Natural killer cell treated with Interleukin-12 subunit alpha and Interleukin-12 subunit beta and Interleukin-15 and Interleukin-18, amount 100 ng/mL, for 72 hours (primary cell): Measurements from ENCODE around the gene CRYBG1. TPM values are rescaled to one million over a fixed set of nuclear protein-coding genes. Genes with fewer than 3 reads are reported as not detected.
"Not testable (repeated sequence)": the region's sequence is repeated elsewhere in the genome, so short reads cannot be mapped to it uniquely, and the experiment has no call there.

Experiments used
- ATAC-seq, 2 donors: fragments of 150-1000 bp; cut with Tn5 transposase in 1 of 2; sonication (Bioruptor Pico), chemical (Tn5 transposase) in 1 of 2; 2 replicates each; pipeline ENCODE4 v1.10.0; 2021
- DNase-seq: peaks from one replicate; pipeline ENCODE4 v3.0.0; 2022; ENCODE audit warnings: low spot score
- H3K27ac Mint-ChIP-seq, 2 donors: 1 replicate in 1 of 2; 2 replicates in 1 of 2; pipeline ENCODE4 v1.8.0; 2022; ENCODE audit warnings: mixed read lengths in 2 of 2, mild to moderate bottlenecking in 1 of 2, moderate library complexity in 1 of 2
- H3K27me3 Mint-ChIP-seq, 2 donors: 1 replicate in 1 of 2; 2 replicates in 1 of 2; pipeline ENCODE4 v1.8.0; 2022; ENCODE audit warnings: mixed read lengths in 2 of 2
- H3K36me3 Mint-ChIP-seq: one replicate; pipeline ENCODE4 v1.8.0; 2022; ENCODE audit warnings: mixed read lengths
- H3K4me1 Mint-ChIP-seq, 2 donors: 1 replicate in 1 of 2; 2 replicates in 1 of 2; pipeline ENCODE4 v1.8.0; 2022; ENCODE audit warnings: low read depth in 2 of 2, mixed read lengths in 2 of 2, mild to moderate bottlenecking in 1 of 2
- H3K4me3 Mint-ChIP-seq: one replicate; pipeline ENCODE4 v1.8.0; 2022; ENCODE audit warnings: mixed read lengths
- H3K9me3 Mint-ChIP-seq: 2 replicates; pipeline ENCODE4 v1.8.0; 2022; ENCODE audit warnings: mixed read lengths
- total RNA-seq, 2 donors: library from RNA; stranded (reverse); gene quantifications; one replicate each; pipeline ENCODE4 v1.2.3, GENCODE V29; 2022

The CRYBG1 gene
- total RNA-seq, 2 donors from 2014 or later = 5.8 to 17.0 TPM

DNA sequence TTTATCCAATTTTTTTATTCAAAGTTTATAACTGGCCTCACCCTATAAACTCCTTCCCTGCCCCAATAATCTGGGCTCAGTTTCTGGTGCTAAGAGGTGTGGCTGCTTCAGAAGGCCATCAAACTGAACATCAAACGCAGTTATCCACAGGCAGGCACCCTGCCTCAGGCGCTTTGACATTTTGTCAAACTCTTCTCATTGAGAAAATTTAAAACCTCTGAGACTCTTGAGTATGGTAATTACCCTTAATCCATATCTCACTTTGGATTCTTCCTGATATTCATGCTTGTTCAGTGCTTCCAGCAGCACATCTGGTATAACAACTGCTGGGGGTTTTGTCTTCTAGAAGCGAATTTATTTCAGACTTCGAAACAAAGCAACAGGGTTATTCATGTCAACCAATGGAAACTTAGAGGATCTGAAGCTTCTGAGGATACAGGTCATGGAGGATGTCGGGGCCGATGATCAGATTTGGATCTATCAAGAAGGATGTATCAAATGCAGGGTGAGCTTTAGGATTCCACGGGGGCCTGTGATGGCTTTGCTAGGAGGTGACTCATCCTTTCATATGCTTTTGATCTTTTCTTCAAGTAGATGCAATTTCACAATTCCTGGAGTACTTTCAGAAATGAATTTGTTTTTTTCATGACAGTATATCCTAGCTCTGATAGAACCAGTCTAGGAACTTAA, 200.6 kb downstream of the CRYBG1 start:
- Mint-ChIP-seq H3K36me3 (peaks cover 5% of the 10 kb centered on the region), H3K9me3 (no peaks in the 10 kb centered on the region), H3K4me1 (peaks cover 0 to 7% of the 10 kb centered on the region in 2 donors), H3K27me3 (no peaks in the 10 kb centered on the region), H3K4me3 (no peak overlapping the region), H3K27ac (no peak overlapping the region)
- ATAC-seq (no peak), DNase-seq (no peak)

DNA sequence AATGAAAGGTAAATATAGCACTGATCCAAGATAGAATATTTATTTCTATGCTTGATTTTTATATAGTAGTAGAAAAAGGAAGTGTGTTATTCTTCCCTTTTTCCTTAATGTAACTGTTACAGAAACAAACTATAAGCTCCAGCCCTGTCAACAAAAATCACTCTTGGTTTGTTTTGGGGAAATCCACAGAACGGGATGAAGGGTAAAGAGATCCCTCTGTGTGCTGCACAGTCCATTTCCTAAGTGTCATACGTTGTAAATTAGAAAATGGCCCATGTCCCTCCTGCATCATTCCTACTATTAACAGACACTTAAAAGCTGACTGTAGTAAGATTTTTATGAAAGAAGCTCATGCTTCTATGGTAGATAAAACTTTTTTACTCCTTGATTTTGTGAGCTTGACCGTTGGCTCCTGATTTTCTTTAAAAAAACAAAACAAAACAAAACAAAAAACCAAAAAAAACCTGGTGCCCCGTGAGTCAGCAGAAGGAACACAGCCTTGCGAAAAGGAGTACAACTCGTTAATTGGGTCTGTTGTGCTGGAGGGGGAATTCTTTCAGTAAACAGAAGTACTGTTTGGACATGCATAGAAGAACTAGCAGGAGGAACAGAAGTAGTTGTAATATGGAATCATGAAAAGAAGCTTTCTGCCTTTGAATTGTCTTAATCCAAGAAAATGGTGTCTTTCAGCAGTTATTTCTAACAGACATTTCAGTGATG, 201.3 kb downstream of the CRYBG1 start:
- Mint-ChIP-seq H3K27ac (no peak overlapping the region), H3K9me3 (no peaks in the 10 kb centered on the region), H3K27me3 (no peaks in the 10 kb centered on the region), H3K36me3 (peaks cover 5% of the 10 kb centered on the region), H3K4me3 (no peak overlapping the region), H3K4me1 (peaks cover 0 to 7% of the 10 kb centered on the region in 2 donors)
- no peak for ATAC-seq
- no peak for DNase-seq

DNA sequence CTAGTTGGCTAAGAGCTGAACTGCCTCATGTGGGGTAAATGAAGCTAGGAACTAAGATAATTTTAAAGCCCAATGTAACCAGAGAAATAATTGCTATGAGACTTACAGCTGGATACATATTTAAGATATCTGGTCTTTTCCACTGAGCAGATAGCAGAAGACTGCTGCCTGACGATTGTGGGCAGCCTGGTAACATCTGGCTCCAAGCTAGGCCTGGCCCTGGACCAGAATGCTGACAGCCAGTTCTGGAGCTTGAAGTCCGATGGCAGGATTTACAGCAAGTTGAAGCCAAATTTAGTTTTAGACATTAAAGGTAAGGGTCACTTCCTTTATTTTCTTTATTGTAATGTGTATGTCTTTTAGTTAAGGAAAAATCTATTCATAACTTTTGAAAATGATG, 203.1 kb downstream of the CRYBG1 start:
- ATAC-seq = no peak
- no peak for DNase-seq
- Mint-ChIP-seq H3K4me3 (no peak overlapping the region), H3K4me1 (peaks cover 0 to 7% of the 10 kb centered on the region in 2 donors), H3K27ac (peak overlapping the region in 1 of 2 donors; percentile 13), H3K36me3 (peaks cover 5% of the 10 kb centered on the region), H3K9me3 (no peaks in the 10 kb centered on the region), H3K27me3 (no peaks in the 10 kb centered on the region)

DNA sequence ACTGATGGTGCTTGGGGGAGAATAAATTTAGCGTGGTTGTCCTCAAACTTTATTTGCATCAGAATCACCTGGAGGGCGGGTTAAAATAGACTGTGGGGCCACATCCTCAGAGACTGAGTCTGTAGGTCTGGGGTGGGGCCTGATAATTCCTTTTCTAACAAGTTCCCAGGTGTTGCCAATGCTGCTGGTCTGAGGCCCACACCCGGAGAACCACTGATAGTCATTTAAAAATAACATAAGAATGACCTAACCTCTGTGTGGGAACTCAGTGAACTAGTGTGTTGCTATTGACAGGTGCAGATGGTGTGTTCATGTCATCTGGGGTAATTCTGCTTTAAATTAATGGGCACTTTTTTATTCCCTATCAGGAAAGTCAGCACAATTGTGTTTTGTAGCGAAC, 204.0 kb downstream of the CRYBG1 start:
- no peaks in the 10 kb centered on the region for H3K27me3 Mint-ChIP-seq
- no peak overlapping the region for H3K4me3 Mint-ChIP-seq
- DNase-seq (no peak), ATAC-seq (no peak)
- H3K9me3 Mint-ChIP-seq = no peaks in the 10 kb centered on the region
- peak overlapping the region in 1 of 2 donors; percentile 13 for H3K27ac Mint-ChIP-seq
- H3K36me3 Mint-ChIP-seq = peaks cover 5% of the 10 kb centered on the region
- peaks cover 0 to 7% of the 10 kb centered on the region in 2 donors for H3K4me1 Mint-ChIP-seq

DNA sequence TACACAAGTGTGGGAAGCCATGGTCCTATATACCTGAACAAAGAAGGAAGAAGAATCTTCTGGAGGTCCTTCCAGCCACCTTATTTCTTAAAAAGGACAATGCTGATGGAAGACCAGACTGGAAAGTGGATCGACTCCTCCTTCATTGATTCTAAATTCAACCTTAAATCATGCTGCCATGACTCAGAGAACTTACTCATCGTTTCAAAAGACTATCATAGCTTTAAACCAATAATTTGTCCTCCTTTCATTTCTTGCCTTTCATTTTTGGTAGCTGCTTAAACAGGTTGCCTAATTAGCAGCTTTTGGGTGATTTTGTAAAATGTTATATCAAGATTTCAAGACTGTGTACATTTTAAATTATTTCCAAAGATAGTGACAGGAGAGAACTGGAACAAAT, 208.0 kb downstream of the CRYBG1 start:
- no peak for ATAC-seq
- H3K4me3 Mint-ChIP-seq = no peak overlapping the region

DNA sequence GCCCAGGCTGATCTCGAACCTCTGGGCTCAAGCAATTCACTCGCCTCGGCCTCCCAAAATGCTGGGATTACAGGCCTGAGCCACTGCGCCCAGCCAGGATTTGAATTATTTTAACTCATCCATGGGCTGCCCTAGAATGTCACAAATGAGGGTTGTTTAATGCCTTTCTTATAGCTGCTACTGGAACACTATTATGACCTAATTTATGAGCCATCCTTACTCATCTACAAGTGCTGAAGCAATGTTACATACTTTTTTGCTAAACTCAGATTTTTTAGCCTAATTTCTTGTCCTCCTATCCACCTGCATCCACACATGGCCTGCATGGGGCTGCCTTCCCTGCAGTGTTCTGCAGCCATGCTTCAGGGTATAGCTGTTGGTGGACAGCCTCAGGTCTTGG, 208.9 kb downstream of the CRYBG1 start:
- Mint-ChIP-seq H3K36me3 (no peaks in the 10 kb centered on the region), H3K27ac (no peak overlapping the region), H3K27me3 (no peaks in the 10 kb centered on the region), H3K4me1 (peaks cover 0 to 2% of the 10 kb centered on the region in 2 donors), H3K4me3 (no peak overlapping the region), H3K9me3 (no peaks in the 10 kb centered on the region)
- DNase-seq (no peak), ATAC-seq (no peak)

More for the DNA sequence above, 208.0 kb downstream of the CRYBG1 start:
- Mint-ChIP-seq H3K27me3 (no peaks in the 10 kb centered on the region), H3K36me3 (peaks cover 5% of the 10 kb centered on the region), H3K9me3 (no peaks in the 10 kb centered on the region), H3K4me1 (peaks cover 0 to 2% of the 10 kb centered on the region in 2 donors), H3K27ac (peak overlapping the region in 1 of 2 donors; percentile 6)
- no peak for DNase-seq

DNA sequence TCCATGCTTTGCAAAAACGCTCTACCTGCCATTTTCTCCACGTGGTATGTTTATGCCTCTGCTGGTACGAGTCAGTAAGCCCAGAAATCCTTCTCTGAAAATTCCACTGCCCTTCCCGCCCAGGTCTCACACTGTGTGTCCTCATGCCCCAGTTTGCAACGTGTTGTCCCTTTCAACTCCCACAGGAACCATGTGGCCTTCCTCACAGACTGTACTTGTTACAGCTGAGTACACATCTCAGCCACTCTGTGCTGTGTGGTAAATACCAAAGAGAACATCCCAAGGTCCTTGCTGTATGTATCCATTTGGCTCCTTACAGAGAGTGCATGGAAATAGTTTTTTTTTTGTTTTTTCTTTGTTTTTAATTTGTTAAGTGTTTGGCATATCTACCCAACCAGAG, 211.9 kb downstream of the CRYBG1 start:
- H3K27ac Mint-ChIP-seq = no peak overlapping the region
- H3K4me1 Mint-ChIP-seq = peaks cover 0 to 2% of the 10 kb centered on the region in 2 donors
- H3K27me3 Mint-ChIP-seq = no peaks in the 10 kb centered on the region
- H3K9me3 Mint-ChIP-seq = no peaks in the 10 kb centered on the region
- no peak for DNase-seq
- H3K4me3 Mint-ChIP-seq = no peak overlapping the region
- no peaks in the 10 kb centered on the region for H3K36me3 Mint-ChIP-seq
- no peak for ATAC-seq

DNA sequence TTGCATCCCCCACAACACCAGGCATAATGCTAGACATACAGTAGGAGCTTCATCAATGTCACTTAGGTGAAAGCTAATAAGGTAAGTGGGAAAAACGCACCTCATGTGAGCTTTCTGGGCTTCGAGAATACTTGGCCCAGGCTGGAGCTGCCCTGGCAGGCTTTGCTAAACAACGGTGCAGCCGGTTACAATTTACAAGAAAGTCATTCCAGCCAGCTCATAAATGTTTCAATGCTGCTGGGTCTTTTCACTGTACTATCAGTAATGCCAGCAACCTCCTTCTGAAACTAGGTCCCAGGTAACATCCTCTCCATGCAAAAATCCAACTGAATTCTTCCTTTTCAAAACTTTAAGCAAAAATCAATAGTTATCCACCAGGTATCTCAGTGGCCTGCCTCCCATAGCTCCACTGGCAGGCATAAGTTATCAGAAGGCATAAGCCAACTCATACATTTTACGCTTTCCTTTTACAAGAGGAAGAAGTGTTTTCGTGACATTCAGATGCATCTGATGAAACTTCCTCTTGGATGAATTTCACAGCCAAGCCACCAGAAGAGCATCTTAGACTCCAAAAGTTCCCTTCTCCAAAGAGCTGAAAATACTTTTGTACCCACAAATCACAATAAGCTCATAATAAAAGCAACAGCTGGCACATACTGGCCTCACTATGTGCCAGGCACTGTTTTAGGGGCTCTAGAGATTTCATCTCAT, 212.5 kb downstream of the CRYBG1 start:
- Mint-ChIP-seq H3K4me1 (peaks cover 0 to 2% of the 10 kb centered on the region in 2 donors), H3K9me3 (no peaks in the 10 kb centered on the region), H3K4me3 (no peak overlapping the region), H3K36me3 (no peaks in the 10 kb centered on the region), H3K27me3 (no peaks in the 10 kb centered on the region), H3K27ac (no peak overlapping the region)
- ATAC-seq (no peak), DNase-seq (no peak)

DNA sequence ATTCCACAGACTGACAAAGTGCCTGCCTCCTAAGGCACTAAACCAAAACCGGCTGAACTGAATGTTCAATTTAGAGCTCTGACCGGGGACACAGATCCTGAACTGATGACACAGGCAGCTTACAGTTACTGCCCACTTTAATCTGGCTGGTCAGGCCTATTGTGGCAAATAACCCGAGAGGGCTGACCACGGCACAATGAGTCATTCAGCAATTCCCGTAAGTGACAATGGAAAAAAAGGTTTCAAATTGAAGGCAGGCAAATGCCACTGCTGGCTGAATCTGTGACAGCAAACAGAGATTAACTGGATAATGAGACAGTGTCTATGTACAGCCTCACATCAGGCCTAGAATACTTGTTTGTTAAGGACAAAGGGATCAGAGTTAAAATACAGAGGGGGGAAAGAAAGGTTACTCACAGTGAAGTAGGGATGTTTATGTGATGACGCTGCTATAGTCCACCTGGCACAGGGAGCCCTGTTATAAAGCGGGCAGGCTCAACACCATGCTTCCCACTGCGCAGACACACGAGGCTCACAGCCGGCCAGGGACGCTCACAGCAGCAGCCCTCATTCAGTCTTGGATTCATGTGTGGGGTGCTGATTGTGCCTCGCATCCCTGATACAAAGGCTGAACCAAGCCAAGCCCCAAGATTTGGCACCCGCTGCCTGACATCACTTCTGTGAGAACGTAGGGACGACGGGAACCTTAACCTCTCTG, 214.4 kb downstream of the CRYBG1 start:
- no peak for ATAC-seq

DNA sequence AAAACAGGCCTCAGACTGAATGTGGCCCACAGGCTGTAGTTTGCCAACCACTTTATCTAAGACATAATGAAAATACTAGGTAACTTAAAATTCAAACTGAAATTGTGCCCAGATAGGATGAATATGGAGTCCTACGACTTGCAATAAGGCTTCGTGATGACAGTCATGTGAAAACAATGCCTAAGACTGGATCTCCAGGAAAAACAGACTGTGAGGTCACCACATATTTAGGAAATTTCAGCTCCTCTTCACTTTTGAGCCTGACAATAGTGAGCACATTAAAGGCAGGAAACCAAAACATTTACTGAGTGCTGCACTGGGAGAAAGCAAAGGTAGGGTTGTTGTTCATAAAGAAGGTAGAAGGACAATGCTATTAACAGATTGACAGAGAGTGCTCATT, 218.8 kb downstream of the CRYBG1 start:
- no peak overlapping the region for H3K4me3 Mint-ChIP-seq
- no peak overlapping the region for H3K27ac Mint-ChIP-seq
- no peak for DNase-seq
- no peaks in the 10 kb centered on the region for H3K4me1 Mint-ChIP-seq
- H3K9me3 Mint-ChIP-seq = no peaks in the 10 kb centered on the region
- H3K36me3 Mint-ChIP-seq = peaks cover 8% of the 10 kb centered on the region
- no peaks in the 10 kb centered on the region for H3K27me3 Mint-ChIP-seq
- no peak for ATAC-seq

More for the DNA sequence above, 214.4 kb downstream of the CRYBG1 start:
- no peaks in the 10 kb centered on the region for H3K27me3 Mint-ChIP-seq
- H3K27ac Mint-ChIP-seq = no peak overlapping the region
- H3K4me1 Mint-ChIP-seq = peaks cover 0 to 2% of the 10 kb centered on the region in 2 donors
- DNase-seq = no peak
- no peaks in the 10 kb centered on the region for H3K9me3 Mint-ChIP-seq
- no peak overlapping the region for H3K4me3 Mint-ChIP-seq
- no peaks in the 10 kb centered on the region for H3K36me3 Mint-ChIP-seq

DNA sequence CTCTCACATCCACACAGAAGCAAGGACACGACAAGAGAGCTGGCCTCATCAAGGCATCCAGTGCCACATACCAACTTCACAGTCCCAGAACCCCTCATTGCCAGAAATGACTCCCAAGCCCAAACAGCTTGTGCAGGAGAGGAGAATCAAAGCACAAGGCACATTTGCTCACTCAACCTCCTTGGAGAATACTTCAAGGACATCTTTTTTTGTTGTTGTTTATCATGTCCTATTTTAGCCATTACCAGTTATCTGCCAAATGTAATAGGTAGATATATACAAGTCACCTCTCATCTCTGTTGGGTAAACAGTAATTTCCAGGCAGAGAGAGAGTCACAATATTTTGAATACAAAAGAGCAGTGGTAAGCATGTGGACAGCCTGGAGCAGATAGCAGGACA, 221.0 kb downstream of the CRYBG1 start:
- no peak for ATAC-seq

DNA sequence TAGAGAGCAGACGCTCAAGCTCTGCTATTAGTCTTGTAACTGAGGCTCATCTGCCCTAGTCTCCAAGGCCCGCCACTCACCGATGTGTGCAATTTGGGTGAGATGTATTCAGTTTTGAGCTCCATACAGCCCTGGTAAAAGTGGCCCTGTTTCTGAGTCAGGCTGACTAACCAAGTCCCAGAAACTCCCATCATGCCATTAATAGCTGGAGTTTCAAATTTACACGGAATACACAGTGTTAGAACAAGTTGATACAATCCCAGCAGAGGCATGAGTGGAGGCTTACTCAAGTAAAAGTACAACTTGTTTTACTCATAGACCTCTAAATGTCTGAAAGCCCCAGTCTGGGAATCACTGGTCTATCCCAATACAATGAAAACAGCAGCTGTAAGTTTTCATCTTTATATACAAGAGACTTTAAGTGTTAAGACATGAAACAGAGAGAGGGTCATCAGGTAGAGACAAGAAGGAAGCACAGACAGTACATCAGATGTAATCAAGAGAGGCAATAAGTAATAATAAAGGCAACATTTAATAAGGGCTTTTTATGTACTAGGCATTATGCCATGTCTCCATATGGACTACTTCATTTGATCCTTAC, 226.4 kb downstream of the CRYBG1 start:
- Mint-ChIP-seq H3K4me1 (no peaks in the 10 kb centered on the region), H3K27ac (no peak overlapping the region)
- no peak for ATAC-seq

More for the DNA sequence above, 221.0 kb downstream of the CRYBG1 start:
- Mint-ChIP-seq H3K36me3 (peaks cover 8% of the 10 kb centered on the region), H3K27ac (no peak overlapping the region), H3K4me3 (no peak overlapping the region), H3K27me3 (no peaks in the 10 kb centered on the region), H3K4me1 (no peaks in the 10 kb centered on the region), H3K9me3 (no peaks in the 10 kb centered on the region)
- no peak for DNase-seq

DNA sequence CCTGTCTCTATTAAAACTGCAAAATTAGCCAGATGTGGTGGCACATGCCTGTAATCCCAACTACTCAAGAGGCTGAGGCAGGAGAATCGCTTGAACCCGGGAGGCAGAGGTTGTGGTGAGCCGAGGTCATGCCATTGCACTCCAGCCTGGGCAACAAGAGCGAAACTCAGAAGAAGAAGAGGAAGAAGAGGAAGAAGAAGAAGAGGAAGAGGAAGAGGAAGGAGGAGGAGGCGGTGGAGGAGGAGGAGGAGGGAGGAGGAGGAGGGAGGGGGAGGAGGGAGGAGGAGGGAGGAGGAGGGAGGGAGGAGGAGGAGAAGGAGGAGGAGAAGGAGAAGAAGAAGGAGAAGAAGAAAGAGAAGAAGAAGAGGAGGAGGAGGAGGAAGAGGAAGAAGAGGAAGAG, 228.4 kb downstream of the CRYBG1 start:
- H3K4me3 Mint-ChIP-seq, H3K36me3 Mint-ChIP-seq, H3K9me3 Mint-ChIP-seq, H3K27me3 Mint-ChIP-seq, H3K27ac Mint-ChIP-seq, H3K4me1 Mint-ChIP-seq, DNase-seq, ATAC-seq: not testable (repeated sequence)

More for the DNA sequence above, 226.4 kb downstream of the CRYBG1 start:
- DNase-seq = no peak
- Mint-ChIP-seq H3K27me3 (no peaks in the 10 kb centered on the region), H3K36me3 (peaks cover 7% of the 10 kb centered on the region), H3K9me3 (no peaks in the 10 kb centered on the region), H3K4me3 (no peak overlapping the region)
